ENCODE data around the gene HEMK1.
A peak's percentile ranks its signal among the peaks of the same experiment; 100 is the strongest.

HEMK1 gene

GRCh38 chr3:50575372-50575771 lies 6.0 kb downstream of the HEMK1 start:
- DNase-seq = no peak

GRCh38 chr3:50577348-50577747 lies 8.0 kb downstream of the HEMK1 start:
- DNase-seq = no peak

GRCh38 chr3:50580683-50581458 lies 11.5 kb downstream of the HEMK1 start:
- DNase-seq = no peak

- DNase-seq = no peak
These were observed 12.1 kb downstream of the HEMK1 start for GRCh38 chr3:50581459-50581842.

GRCh38 chr3:50582083-50582482 lies 12.8 kb downstream of the HEMK1 start:
- no peak for DNase-seq

GRCh38 chr3:50583897-50584296 lies 14.6 kb downstream of the HEMK1 start:
- DNase-seq = no peak

GRCh38 chr3:50584391-50584790 lies 15.1 kb downstream of the HEMK1 start:
- DNase-seq = no peak

GRCh38 chr3:50585919-50586762 lies 16.8 kb downstream of the HEMK1 start:
- no peak for DNase-seq

- no peak for DNase-seq
These were observed 17.4 kb downstream of the HEMK1 start for GRCh38 chr3:50586763-50587070.

GRCh38 chr3:50587373-50587772 lies 18.1 kb downstream of the HEMK1 start:
- DNase-seq = no peak

- DNase-seq = no peak
These were observed 18.8 kb downstream of the HEMK1 start for GRCh38 chr3:50587806-50588758.

- DNase-seq = no peak
These were observed 19.6 kb downstream of the HEMK1 start for GRCh38 chr3:50588759-50589433.

- no peak for DNase-seq
These were observed 21.9 kb downstream of the HEMK1 start for GRCh38 chr3:50591196-50591741.

- no peak for DNase-seq
These were observed 23.2 kb downstream of the HEMK1 start for GRCh38 chr3:50592568-50592967.

- DNase-seq = no peak
These were observed 25.0 kb downstream of the HEMK1 start for GRCh38 chr3:50594253-50594785.

GRCh38 chr3:50599115-50599715 lies 29.9 kb downstream of the HEMK1 start:
- no peak for DNase-seq

- DNase-seq = no peak
These were observed 30.4 kb downstream of the HEMK1 start for GRCh38 chr3:50599716-50600118.

- DNase-seq = no peak
These were observed 30.9 kb downstream of the HEMK1 start for GRCh38 chr3:50600141-50600753.

- DNase-seq = peak; percentile 40 to 74
These were observed 31.7 kb downstream of the HEMK1 start for GRCh38 chr3:50600841-50601591.

GRCh38 chr3:50602595-50603191 lies 33.4 kb downstream of the HEMK1 start:
- DNase-seq = no peak
